ENCODE measurements around the gene SIPA1L3. TPM values are rescaled to one million over a fixed set of nuclear protein-coding genes. Genes with fewer than 3 reads are reported as not detected.

Gene SIPA1L3
- total RNA-seq, 1 experiment from 2014 or later: 66.3 TPM

DNA sequence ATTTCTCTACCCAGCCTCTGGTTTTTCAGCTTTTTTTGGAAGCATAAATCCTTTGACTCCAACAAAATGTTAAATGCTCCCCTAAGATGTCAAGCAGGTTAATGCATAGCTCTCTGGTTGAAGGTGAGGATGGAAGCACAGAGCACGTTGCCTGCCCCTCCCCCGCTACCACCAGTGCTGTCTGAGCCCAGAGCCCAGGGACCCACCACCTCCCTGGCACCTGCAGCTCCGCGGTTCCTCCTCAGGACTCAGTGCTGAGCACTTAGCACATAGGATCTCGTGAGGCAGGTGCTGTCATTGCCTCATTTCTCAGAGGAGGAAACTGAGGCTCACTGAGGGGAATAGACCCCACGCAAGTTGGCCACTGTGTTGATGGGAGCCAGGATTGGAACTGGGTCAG lies 268.4 kb downstream of the SIPA1L3 start:
- CTCF ChIA-PET: no interaction called here

DNA sequence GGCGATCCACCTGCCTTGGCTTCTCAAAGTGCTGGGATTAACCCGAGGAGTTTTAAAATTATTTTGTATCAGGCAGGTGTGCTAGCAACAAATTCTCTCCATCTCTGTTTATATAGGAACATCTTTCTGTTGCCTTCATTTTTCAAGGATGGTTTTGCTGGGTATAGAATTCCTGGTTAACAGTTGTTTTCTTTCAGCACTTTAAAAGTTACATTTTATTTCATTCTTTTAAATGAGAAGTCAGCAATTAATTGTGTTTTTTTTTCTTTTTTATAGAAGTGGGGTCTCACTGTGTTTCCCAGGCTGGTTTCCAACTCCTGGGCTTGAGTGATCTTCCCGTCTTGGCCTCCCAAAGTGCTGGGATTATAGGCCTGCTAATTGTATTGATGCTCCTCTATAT lies 273.1 kb downstream of the SIPA1L3 start:
- no peaks in the 10 kb centered on the region for H3K4me1 ChIP-seq (ENCODE audit: control insufficient read depth, insufficient read depth, low read length)
- H3K9me3 ChIP-seq (ENCODE audit: control insufficient read depth, insufficient read depth, low read depth, low read length): no peaks in the 10 kb centered on the region
- intact Hi-C loops (cut with micrococcal nuclease; ENCODE audit: unreplicated experiment) (no loop called here), in situ Hi-C loops (cut with HindIII; ENCODE audit: low pct_unique_long_range_greater_than_20kb, low sequenced_read_pairs) (no loop called here)
- H3K27me3 ChIP-seq (ENCODE audit: control insufficient read depth, insufficient read depth, low read length): no peaks in the 10 kb centered on the region
- no TSS peak for BruUV-seq (replicated peaks)
- no peak for DNase-seq (ENCODE audit: low read depth, low spot score)
- no peak overlapping the region for H3K4me3 ChIP-seq (ENCODE audit: low read depth in 2 of 2, low read length in 2 of 2)
- ATAC-seq: no peak
- no peaks in the 10 kb centered on the region for H3K36me3 ChIP-seq (ENCODE audit: control insufficient read depth, insufficient read depth, low read length)
- no peak overlapping the region for H3K27ac ChIP-seq (ENCODE audit: low read length)
- POLR2A ChIA-PET: no interaction called here
- CTCF ChIA-PET: no interaction called here
- no peak for TF ChIP-seq SIN3A (IDR thresholded peaks at IDR 0.05; ENCODE audit: borderline replicate concordance, insufficient read depth, low read depth, low read length)
- no peak for TF ChIP-seq POLR2AphosphoS5 (IDR thresholded peaks at IDR 0.05; ENCODE audit: low read depth, low read length)

More for the DNA sequence above, 268.4 kb downstream of the SIPA1L3 start:
- Histone ChIP-seq H3K9me3 (ENCODE audit: control insufficient read depth, insufficient read depth, low read depth, low read length) (no peaks in the 10 kb centered on the region), H3K27me3 (ENCODE audit: control insufficient read depth, insufficient read depth, low read length) (no peaks in the 10 kb centered on the region), H3K36me3 (ENCODE audit: control insufficient read depth, insufficient read depth, low read length) (no peaks in the 10 kb centered on the region), H3K4me3 (ENCODE audit: low read depth in 2 of 2, low read length in 2 of 2) (no peak overlapping the region), H3K27ac (ENCODE audit: low read length) (no peak overlapping the region), H3K4me1 (ENCODE audit: control insufficient read depth, insufficient read depth, low read length) (no peaks in the 10 kb centered on the region)
- intact Hi-C loops (cut with micrococcal nuclease; ENCODE audit: unreplicated experiment) (no loop called here), in situ Hi-C loops (cut with HindIII; ENCODE audit: low pct_unique_long_range_greater_than_20kb, low sequenced_read_pairs) (no loop called here)
- DNase-seq (ENCODE audit: low read depth, low spot score): no peak
- TF ChIP-seq POLR2AphosphoS5 (IDR thresholded peaks at IDR 0.05; ENCODE audit: low read depth, low read length): no peak
- no peak for TF ChIP-seq CTCF (IDR thresholded peaks at IDR 0.05)
- TF ChIP-seq SIN3A (IDR thresholded peaks at IDR 0.05; ENCODE audit: borderline replicate concordance, insufficient read depth, low read depth, low read length): no peak
- no peak for TF ChIP-seq REST (IDR thresholded peaks at IDR 0.05; ENCODE audit: insufficient read depth in 1 of 2, low read depth in 2 of 2, low read length in 1 of 2)
- no peak for TF ChIP-seq TCF7L2 (IDR thresholded peaks at IDR 0.05; ENCODE audit: low read depth, low read length)
- BruUV-seq (replicated peaks): no TSS peak
- no peak for ATAC-seq
- POLR2A ChIA-PET: no interaction called here

DNA sequence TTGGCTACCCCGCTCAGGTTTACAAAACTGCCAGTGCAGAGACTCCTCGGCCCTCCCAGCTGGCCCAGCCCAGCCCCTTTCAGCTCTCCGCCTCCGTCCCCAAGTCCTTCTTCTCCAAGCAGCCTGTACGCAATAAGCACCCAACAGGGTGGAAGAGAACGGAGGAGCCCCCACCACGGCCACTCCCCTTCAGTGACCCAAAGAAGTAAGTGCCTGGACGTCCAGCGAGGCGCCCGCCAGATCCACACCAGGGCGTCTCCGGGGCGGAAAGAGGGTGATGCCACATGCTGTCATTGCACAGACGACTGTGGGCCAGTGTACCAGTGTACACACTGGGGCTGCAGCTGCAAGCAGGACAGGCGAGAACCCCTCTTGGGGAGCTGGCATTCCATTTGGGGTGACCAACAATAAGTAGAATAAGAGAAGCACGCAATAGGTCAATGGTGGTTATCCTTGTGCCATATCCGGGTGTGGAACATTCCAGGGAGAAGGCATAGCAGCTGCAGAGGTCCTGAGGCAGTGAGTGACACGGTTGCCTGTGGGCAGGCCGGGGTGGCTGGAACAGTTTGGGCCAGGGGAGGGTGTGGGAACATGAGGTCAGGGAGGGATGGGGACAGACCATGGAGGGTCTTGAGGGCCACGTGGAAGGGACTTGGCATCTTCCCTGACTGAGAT lies 275.7 kb downstream of the SIPA1L3 start:
- in situ Hi-C loops (cut with HindIII; ENCODE audit: low pct_unique_long_range_greater_than_20kb, low sequenced_read_pairs): no loop called here
- ATAC-seq: 0 out of 2 replicates have a peak, but pooled peaks have one; percentile 15

More for the DNA sequence above, 275.7 kb downstream of the SIPA1L3 start:
- no peaks in the 10 kb centered on the region for H3K9me3 ChIP-seq (ENCODE audit: control insufficient read depth, insufficient read depth, low read depth, low read length)
- intact Hi-C loops (cut with micrococcal nuclease; ENCODE audit: unreplicated experiment): no loop called here
- no peak for DNase-seq (ENCODE audit: low read depth, low spot score)
- H3K27ac ChIP-seq (ENCODE audit: low read length): no peak overlapping the region
- H3K4me3 ChIP-seq (ENCODE audit: low read depth in 2 of 2, low read length in 2 of 2): no peak overlapping the region
- no TSS peak for BruUV-seq (replicated peaks)
- CTCF ChIA-PET: no interaction called here
- H3K27me3 ChIP-seq (ENCODE audit: control insufficient read depth, insufficient read depth, low read length): no peaks in the 10 kb centered on the region
- no peaks in the 10 kb centered on the region for H3K4me1 ChIP-seq (ENCODE audit: control insufficient read depth, insufficient read depth, low read length)
- POLR2A ChIA-PET: no interaction called here
- no peak for TF ChIP-seq REST (IDR thresholded peaks at IDR 0.05; ENCODE audit: insufficient read depth in 1 of 2, low read depth in 2 of 2, low read length in 1 of 2)
- H3K36me3 ChIP-seq (ENCODE audit: control insufficient read depth, insufficient read depth, low read length): no peaks in the 10 kb centered on the region

Data from Panc1 (cell line).